Neutrophil (primary cell): ENCODE measurements around the gene ZNF440.
"Not testable (repeated sequence)": the region's sequence is repeated elsewhere in the genome, so short reads cannot be mapped to it uniquely, and the experiment has no call there.

Source experiments
- H3K27ac ChIP-seq: fragments of 200-600 bp; sonication (generic); 2 replicates; pipeline ENCODE4 v1.5.1; 2016; ENCODE audit warnings: mild to moderate bottlenecking, moderate library complexity
- H3K27me3 ChIP-seq: fragments of 200-600 bp; sonication (generic); 2 replicates; pipeline ENCODE4 v1.6.0; 2016; ENCODE audit warnings: mild to moderate bottlenecking
- H3K36me3 ChIP-seq: fragments of 200-600 bp; sonication (generic); 2 replicates; pipeline ENCODE4 v1.5.1; 2017
- H3K4me1 ChIP-seq, 2 experiments: fragments of 200-600 bp in 1 of 2; sonication (generic) in 1 of 2; 1 replicate in 1 of 2; 2 replicates in 1 of 2; pipeline versions ENCODE4 v1.5.1 to v1.6.1; 2013 to 2016; ENCODE audit warnings: low read depth in 1 of 2, low read length in 1 of 2, mild to moderate bottlenecking in 1 of 2, moderate library complexity in 1 of 2; ENCODE audit not compliant: control insufficient read depth in 1 of 2, insufficient read depth in 1 of 2
- H3K4me3 ChIP-seq, 2 experiments: fragments of 200-600 bp in 1 of 2; sonication (generic) in 1 of 2; 1 replicate in 1 of 2; 2 replicates in 1 of 2; pipeline ENCODE4 v1.5.1; 2013 to 2016; ENCODE audit warnings: low read depth in 1 of 2, low read length in 1 of 2, mild to moderate bottlenecking in 1 of 2, moderate library complexity in 1 of 2
- H3K9me3 ChIP-seq: fragments of 200-600 bp; sonication (generic); 2 replicates; pipeline ENCODE4 v1.5.1; 2016
- CTCF ChIP-seq: fragments of 200-600 bp; sonication (generic); IDR thresholded peaks from 2 replicates; pipeline ENCODE4 v1.5.1; 2016; ENCODE audit warnings: antibody characterized with exemption

ZNF440 gene

DNA sequence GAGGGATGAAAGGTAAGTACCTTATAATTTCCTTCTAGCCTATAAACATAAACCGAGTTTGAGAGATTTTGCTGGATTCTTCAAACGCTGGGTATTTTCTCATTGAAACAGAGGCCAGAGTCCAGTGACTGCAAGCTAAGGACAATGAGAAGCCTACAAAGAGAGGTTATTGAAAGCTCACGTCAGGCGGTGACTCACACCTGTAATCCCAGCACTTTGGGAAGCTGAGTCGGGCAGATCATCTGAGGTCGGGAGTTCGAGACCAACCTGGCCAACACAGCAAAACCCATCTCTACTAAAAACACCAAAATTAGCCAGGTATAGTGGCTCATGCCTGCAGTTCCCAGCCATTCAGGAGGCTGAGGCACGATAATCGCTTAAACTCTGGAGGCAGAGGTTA is 58.6 kb downstream of the ZNF440 start:
- Histone ChIP-seq H3K4me1 (no peaks in the 10 kb centered on the region), H3K9me3 (peaks cover 38% of the 10 kb centered on the region), H3K4me3 (no peak overlapping the region), H3K27me3 (no peaks in the 10 kb centered on the region), H3K27ac (no peak overlapping the region), H3K36me3 (peaks cover 2% of the 10 kb centered on the region)
- no peak for TF ChIP-seq CTCF

DNA sequence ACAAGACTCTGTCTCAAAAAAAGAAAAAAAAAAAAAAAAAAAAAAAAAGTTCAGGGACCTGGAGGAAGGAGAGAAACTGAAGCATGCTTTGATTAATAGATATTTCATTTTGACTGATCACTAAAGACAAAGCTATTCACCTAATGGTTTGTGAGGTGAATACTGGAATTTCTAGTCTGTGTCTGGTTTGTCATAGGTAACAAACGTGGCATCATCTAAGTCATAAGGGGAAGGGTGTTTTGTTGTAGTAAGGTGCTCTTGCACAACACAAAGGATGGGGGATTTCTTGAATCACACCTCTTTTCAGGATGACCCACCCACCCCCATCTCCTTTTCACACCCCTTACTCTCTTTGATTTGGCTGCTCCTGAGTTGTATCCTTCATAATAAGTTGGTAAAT is 59.7 kb downstream of the ZNF440 start:
- Histone ChIP-seq H3K27ac (no peak overlapping the region), H3K4me1 (no peaks in the 10 kb centered on the region), H3K9me3 (peaks cover 27% of the 10 kb centered on the region), H3K4me3 (no peak overlapping the region), H3K27me3 (no peaks in the 10 kb centered on the region), H3K36me3 (no peaks in the 10 kb centered on the region)
- no peak for TF ChIP-seq CTCF

DNA sequence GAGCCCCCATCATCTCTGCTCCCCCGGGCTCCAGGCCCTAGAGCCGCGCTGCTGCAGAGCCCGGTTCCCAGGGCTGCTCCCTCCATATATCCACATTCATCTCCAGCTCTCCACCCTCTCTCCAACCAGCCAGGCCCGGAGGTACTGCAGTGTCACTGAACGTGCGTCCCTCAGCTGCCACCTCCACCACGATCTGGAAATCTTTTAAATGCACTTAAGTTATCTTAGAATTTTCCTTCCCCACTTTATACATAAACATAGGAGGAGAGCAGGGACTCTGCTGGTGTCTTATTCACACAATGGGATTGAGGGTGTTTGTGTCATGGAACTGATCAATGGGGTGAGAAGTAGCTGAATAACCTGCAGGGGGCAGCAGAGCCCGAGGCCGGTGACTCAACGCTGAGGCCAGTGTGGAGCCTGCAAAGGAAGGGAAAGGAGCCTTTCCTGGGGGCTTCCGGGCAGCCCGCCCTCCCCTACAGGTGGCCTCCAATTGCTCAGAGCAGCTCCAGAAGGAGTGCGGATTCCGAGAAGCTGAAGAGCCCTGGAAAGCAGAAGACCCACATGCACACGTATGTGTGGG is 65.7 kb downstream of the ZNF440 start:
- H3K9me3 ChIP-seq, H3K27me3 ChIP-seq, H3K4me3 ChIP-seq, H3K27ac ChIP-seq, H3K36me3 ChIP-seq, H3K4me1 ChIP-seq: not testable (repeated sequence)
- peak; percentile 12 for TF ChIP-seq CTCF

DNA sequence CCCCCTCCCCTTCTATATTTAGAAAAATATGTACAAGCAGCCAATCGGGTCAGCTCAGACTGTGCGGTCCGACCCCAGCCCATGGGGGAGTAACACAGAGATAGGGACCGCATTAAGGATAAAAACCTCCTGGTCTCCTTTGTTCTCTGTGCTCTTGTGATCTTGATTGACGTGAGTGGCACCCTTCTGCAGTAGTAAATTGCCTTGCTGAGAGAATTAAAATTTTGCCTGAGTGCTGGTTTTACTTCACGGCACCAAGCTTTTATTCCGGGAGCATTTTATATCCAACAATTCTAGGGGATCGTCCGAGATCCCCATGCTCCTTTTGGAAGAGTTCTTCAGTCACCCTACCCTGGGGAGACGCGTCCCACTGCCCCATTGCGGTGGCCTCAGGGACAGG is 66.5 kb downstream of the ZNF440 start:
- Histone ChIP-seq H3K4me1 (peaks cover 0 to 4% of the 10 kb centered on the region in 2 experiments), H3K9me3 (no peaks in the 10 kb centered on the region), H3K27ac (no peak overlapping the region), H3K27me3 (no peaks in the 10 kb centered on the region), H3K4me3 (no peak overlapping the region), H3K36me3 (no peaks in the 10 kb centered on the region)
- TF ChIP-seq CTCF: no peak

- H3K36me3 ChIP-seq: no peaks in the 10 kb centered on the region
- peak; percentile 47 for TF ChIP-seq CTCF
- peaks cover 0 to 4% of the 10 kb centered on the region in 2 experiments for H3K4me1 ChIP-seq
- no peaks in the 10 kb centered on the region for H3K27me3 ChIP-seq
- H3K4me3 ChIP-seq: no peak overlapping the region
- H3K27ac ChIP-seq: no peak overlapping the region
- H3K9me3 ChIP-seq: no peaks in the 10 kb centered on the region
These were observed 67.2 kb downstream of the ZNF440 start for GRCh38 chr19:11881151-11881800.
